GM21737 (cell line): ENCODE measurements around the gene CISTR.
"Not testable (repeated sequence)": the region's sequence is repeated elsewhere in the genome, so short reads cannot be mapped to it uniquely, and the experiment has no call there.

Experiments
- ATAC-seq: cut with Tn5 transposase; IDR thresholded peaks from one replicate; pipeline ENCODE4 v1.9.1; 2021; ENCODE audit warnings: mild to moderate bottlenecking, moderate library complexity; ENCODE audit not compliant: unreplicated experiment

Gene CISTR

GRCh38 chr12:53764615-53765014 lies 12.8 kb upstream of the CISTR start:
- ATAC-seq, result no peak

- ATAC-seq, result not testable (repeated sequence)
These were observed 11.0 kb upstream of the CISTR start for GRCh38 chr12:53762793-53763192.

- ATAC-seq, result no peak
These were observed 9.5 kb upstream of the CISTR start for GRCh38 chr12:53761306-53761705.

- ATAC-seq, result no peak
These were observed 7.5 kb upstream of the CISTR start for GRCh38 chr12:53759261-53759660.

GRCh38 chr12:53758730-53759103 lies 6.9 kb upstream of the CISTR start:
- ATAC-seq, result no peak

GRCh38 chr12:53758081-53758729 lies 6.4 kb upstream of the CISTR start:
- no peak for ATAC-seq

- peak; percentile 76 for ATAC-seq
These were observed 5.5 kb upstream of the CISTR start for GRCh38 chr12:53757101-53757770.

GRCh38 chr12:53756300-53757100 lies 4.7 kb upstream of the CISTR start:
- no peak for ATAC-seq

GRCh38 chr12:53755893-53756292 lies 4.1 kb upstream of the CISTR start:
- ATAC-seq, result no peak

GRCh38 chr12:53755451-53755891 lies 3.7 kb upstream of the CISTR start:
- no peak for ATAC-seq

GRCh38 chr12:53754633-53755264 lies 3.0 kb upstream of the CISTR start:
- no peak for ATAC-seq

GRCh38 chr12:53754188-53754585 lies 2.4 kb upstream of the CISTR start:
- no peak for ATAC-seq

- ATAC-seq, result no peak
These were observed 842 bp upstream of the CISTR start for GRCh38 chr12:53752621-53753020.

GRCh38 chr12:53752192-53752601 lies 418 bp upstream of the CISTR start:
- no peak for ATAC-seq

- peak; percentile 19 for ATAC-seq
These were observed 905 bp downstream of the CISTR start for GRCh38 chr12:53750812-53751335.

GRCh38 chr12:53749986-53750811 lies 1.6 kb downstream of the CISTR start:
- no peak for ATAC-seq

- ATAC-seq, result no peak
These were observed 3.5 kb downstream of the CISTR start for GRCh38 chr12:53748072-53748840.

- ATAC-seq, result no peak
These were observed 4.7 kb downstream of the CISTR start for GRCh38 chr12:53747095-53747494.

- ATAC-seq, result peak; percentile 46
These were observed 5.1 kb downstream of the CISTR start for GRCh38 chr12:53746592-53747092.
